T1000 (cell line): ENCODE results near the gene PFN1.

Experiments used
- DNase-seq: peaks from one replicate; lab custom pipeline; 2025; ENCODE audit warnings: mixed read lengths; lab: John Stamatoyannopoulos, UW

The PFN1 gene

GRCh38 chr17:4896332-4897197 lies 51.8 kb downstream of the PFN1 start:
- no peak for DNase-seq

- no peak for DNase-seq
These were observed 52.5 kb downstream of the PFN1 start for GRCh38 chr17:4895657-4896331.
